K562 (cell line): ENCODE measurements around the gene TRMT2A. TPM values are rescaled to one million over a fixed set of nuclear protein-coding genes. Genes with fewer than 3 reads are reported as not detected.

Experiments used
- GABPB2 ChIP-seq: fragments of 250-450 bp; sonication (Bioruptor Pico); conservative IDR thresholded peaks from 2 replicates; pipeline ENCODE4 v1.5.1; 2021; ENCODE audit warnings: mild to moderate bottlenecking
- HDAC2 ChIP-seq: fragments of 450-650 bp; IDR thresholded peaks from 2 replicates; pipeline ENCODE4 v1.6.1; 2016; ENCODE audit warnings: mild to moderate bottlenecking
- HDAC6 ChIP-seq: IDR thresholded peaks from 2 replicates; pipeline ENCODE4 v1.6.1; 2012; ENCODE audit warnings: low read depth, mild to moderate bottlenecking, control low read depth, inconsistent platforms, low read length, moderate library complexity
- MTA1 ChIP-seq: fragments of 450-650 bp; IDR thresholded peaks from 2 replicates; pipeline ENCODE4 v1.6.1; 2017; ENCODE audit warnings: borderline replicate concordance
- MTF1 ChIP-seq: fragments of 250-450 bp; sonication (Bioruptor Pico); IDR thresholded peaks from 2 replicates; pipeline ENCODE4 v1.9.0; 2021; ENCODE audit warnings: moderate library complexity, mild to moderate bottlenecking, inconsistent platforms, borderline replicate concordance
- NFE2L1 ChIP-seq: fragments of 450-650 bp; IDR thresholded peaks from 2 replicates; pipeline ENCODE4 v1.6.1; 2016; ENCODE audit warnings: missing genetic modification characterization, low read depth, mild to moderate bottlenecking, missing compliant biosample characterization, moderate library complexity, borderline replicate concordance
- PTBP1 ChIP-seq: fragments of 200-400 bp; formaldehyde crosslinking; IDR thresholded peaks from 2 replicates; pipeline ENCODE4 v1.6.1; 2017; ENCODE audit warnings: low read depth, low read length
- RERE ChIP-seq: sonication (generic); formaldehyde crosslinking; IDR thresholded peaks from 2 replicates; pipeline ENCODE4 v1.8.0; 2023; ENCODE audit warnings: missing genetic modification reagents, mild to moderate bottlenecking, borderline replicate concordance
- TEAD2 ChIP-seq: fragments of 450-650 bp; IDR thresholded peaks from 2 replicates; pipeline ENCODE4 v1.6.1; 2016; ENCODE audit warnings: missing genetic modification characterization, control low read depth, missing compliant biosample characterization
- ZBTB1 ChIP-seq: sonication (generic); formaldehyde crosslinking; IDR thresholded peaks from 2 replicates; pipeline ENCODE4 v1.8.1; 2023; ENCODE audit warnings: missing genetic modification reagents, low read depth, mild to moderate bottlenecking, borderline replicate concordance
- ZBTB17 ChIP-seq: fragments of 450-650 bp; formaldehyde crosslinking; IDR thresholded peaks from 2 replicates; pipeline ENCODE4 v1.4.0; 2020; ENCODE audit warnings: mild to moderate bottlenecking
- ZBTB8A ChIP-seq: fragments of 450-650 bp; IDR thresholded peaks from 2 replicates; pipeline ENCODE4 v1.6.1; 2018; ENCODE audit warnings: mild to moderate bottlenecking, moderate library complexity; ENCODE audit not compliant: partially characterized antibody
- ZHX1 ChIP-seq: fragments of 150-350 bp; conservative IDR thresholded peaks from 2 replicates; pipeline ENCODE4 v1.6.1; 2014; ENCODE audit warnings: low read length
- ZKSCAN1 ChIP-seq: fragments of 150-350 bp; IDR thresholded peaks from 2 replicates; pipeline ENCODE4 v1.6.1; 2016; ENCODE audit warnings: low read depth, low read length
- ZNF174 ChIP-seq: fragments of 250-450 bp; sonication (Bioruptor Pico); IDR thresholded peaks from 2 replicates; pipeline ENCODE4 v1.4.0; 2020; ENCODE audit warnings: mild to moderate bottlenecking
- ZNF197 ChIP-seq: fragments of 200-800 bp; sonication (Bioruptor generic); IDR thresholded peaks from 2 replicates; pipeline ENCODE4 v1.6.1; 2016; ENCODE audit warnings: low read depth, missing genetic modification characterization, missing compliant biosample characterization
- ZNF644 ChIP-seq: fragments of 200-800 bp; sonication (Bioruptor generic); IDR thresholded peaks from 2 replicates; pipeline ENCODE4 v1.6.1; 2016; ENCODE audit warnings: low read depth, missing genetic modification characterization, missing compliant biosample characterization
- polyA plus RNA-seq, 8 experiments: library from polyadenylated mRNA; depleted of rRNA in 4 of 8; stranded (reverse) in 5 of 8; unstranded in 3 of 8; fragments of >200 nt; fragmentation: Nextera tagmentation in 2 of 8; fragmentation: Illumina TruSeq in 1 of 8; extraction: Ambion mirVana in 2 of 8; extraction: Trizol in 1 of 8; gene quantifications; 2 replicates each; pipeline versions ENCODE4 v1.2.1 to v1.2.3, GENCODE V29; 2011 to 2014; ENCODE audit warnings: inconsistent platforms in 1 of 8, missing spikeins in 1 of 8
- total RNA-seq, 7 experiments: library from RNA; depleted of rRNA in 6 of 7; stranded (reverse); fragments of >200 nt in 6 of 7; fragmentation: Illumina TruSeq in 2 of 7; extraction: Trizol in 2 of 7; gene quantifications; 2 replicates each; pipeline versions ENCODE4 v1.2.1 to v1.2.3, GENCODE V29; 2011 to 2021; ENCODE audit warnings: low replicate concordance in 1 of 7

The TRMT2A gene
- total and polyA plus RNA-seq, 9 of the 15 experiments (the other 6 are each of a cell fraction or from before 2014, with no cell fraction given): 1.6 to 265 (median 140) TPM

DNA sequence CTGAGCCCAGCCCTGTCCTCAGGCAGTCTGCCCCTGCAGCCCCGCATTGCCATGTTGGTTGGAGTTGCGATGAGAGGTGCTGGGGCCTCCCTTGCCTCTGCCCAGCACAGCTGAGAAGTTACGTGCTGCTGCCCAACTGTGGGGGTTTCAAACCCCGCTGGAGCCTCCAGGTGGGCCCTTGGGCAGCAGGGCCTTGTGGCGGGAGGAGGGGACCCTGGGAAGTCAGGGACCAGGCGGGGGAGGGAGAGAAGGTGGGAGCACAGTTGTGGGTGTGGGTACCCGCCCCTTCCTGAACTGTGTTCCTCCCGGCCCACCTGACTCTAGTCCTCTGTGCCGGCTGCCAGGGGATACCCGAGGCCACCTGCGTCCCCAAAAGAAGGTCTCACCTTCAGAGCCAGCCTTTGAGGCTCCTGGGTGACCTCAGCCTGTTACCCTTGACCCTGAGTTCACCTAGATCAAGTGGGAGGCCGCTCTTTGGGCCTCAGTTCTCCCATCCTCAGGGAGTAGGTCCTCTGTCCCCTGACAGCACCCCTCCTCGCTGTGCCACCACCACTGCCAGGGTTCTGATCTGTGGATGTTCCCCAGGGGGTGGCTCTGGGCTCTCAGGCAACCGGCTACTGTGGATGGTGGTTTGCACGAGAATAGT lies 41.5 kb upstream of the TRMT2A start (continued):
- TF ChIP-seq ZBTB1 (0 out of 2 replicates have a peak, but pooled peaks have one; percentile 20), HDAC2 (no peak), PTBP1 (no peak), ZBTB8A (no peak), RERE (CRISPR knock-in tag) (no peak), ZNF644 (tag) (no peak), MTA1 (no peak), ZBTB17 (CRISPR knock-in tag) (no peak), NFE2L1 (tag) (no peak), ZHX1 (no peak), ZNF197 (no peak), ZNF174 (CRISPR knock-in tag) (no peak), HDAC6 (0 out of 2 replicates have a peak, but pooled peaks have one; percentile 51), TEAD2 (tag) (no peak), GABPB2 (CRISPR knock-in tag) (no peak), MTF1 (CRISPR knock-in tag) (no peak), ZKSCAN1 (no peak)
